ENCODE measurements around the gene SERBP1. TPM values are rescaled to one million over a fixed set of nuclear protein-coding genes. Genes with fewer than 3 reads are reported as not detected.
"Not testable (repeated sequence)": the region's sequence is repeated elsewhere in the genome, so short reads cannot be mapped to it uniquely, and the experiment has no call there.

Gene SERBP1
- total RNA-seq, 1 donor from 2014 or later = 250 TPM

- DNase-seq = no peak
These were observed 24.5 kb downstream of the SERBP1 start for GRCh38 chr1:67405473-67406245.

GRCh38 chr1:67404212-67404620 is 26.0 kb downstream of the SERBP1 start:
- no peak for DNase-seq

DNA sequence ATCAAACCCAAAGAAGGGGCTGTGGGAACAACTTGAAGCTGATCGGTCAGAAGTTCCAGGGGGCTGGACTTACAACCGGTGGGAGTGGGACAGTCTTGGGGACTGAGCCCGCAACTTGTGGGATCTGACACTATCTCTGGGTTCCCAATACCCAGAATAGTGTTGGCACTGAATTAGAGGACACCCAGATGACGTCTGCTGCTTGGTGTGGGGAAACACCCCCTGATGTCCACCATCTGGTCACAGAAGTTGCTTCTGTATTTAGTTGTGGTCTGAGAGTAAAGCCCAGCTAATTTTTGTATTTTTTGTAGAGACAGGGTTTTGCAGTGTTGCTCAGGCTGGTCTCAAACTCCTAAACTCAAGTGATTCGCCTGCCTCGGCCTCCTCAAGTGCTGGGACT is 28.8 kb downstream of the SERBP1 start:
- no peak for DNase-seq

DNA sequence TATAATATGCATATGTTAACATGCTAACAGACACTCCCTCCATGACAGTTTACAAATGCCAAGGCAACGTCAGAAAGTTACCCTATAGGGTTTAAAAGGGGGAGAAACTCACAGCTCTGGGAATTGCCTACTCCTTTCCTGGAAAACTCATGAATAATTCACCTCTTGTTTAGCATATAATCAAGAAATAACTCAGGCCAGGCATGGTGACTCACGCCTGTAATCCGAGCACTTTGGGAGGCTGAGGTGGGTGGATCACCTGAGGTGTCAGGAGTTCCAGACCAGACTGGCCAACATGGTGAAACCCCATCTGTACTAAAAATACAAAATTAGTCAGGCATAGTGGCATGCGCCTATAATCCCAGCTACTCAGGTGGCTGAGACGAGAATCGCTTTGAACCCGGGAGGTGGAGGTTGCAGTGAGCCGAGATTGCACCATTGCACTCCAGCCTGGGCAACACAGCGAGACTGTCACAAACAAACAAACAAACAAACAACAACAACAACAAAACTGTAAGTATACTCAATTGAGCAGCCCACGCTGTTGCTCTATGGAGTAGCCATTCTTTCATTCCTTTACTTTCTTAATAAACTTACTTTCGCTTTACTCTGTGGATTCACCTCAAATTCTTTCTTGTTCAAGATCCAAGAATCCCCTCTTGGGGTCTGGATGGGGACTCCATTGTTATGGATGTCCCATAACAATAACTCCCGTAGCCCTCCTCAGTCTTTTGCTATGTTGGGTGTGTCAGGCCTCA is 30.0 kb downstream of the SERBP1 start:
- not testable (repeated sequence) for DNase-seq

DNA sequence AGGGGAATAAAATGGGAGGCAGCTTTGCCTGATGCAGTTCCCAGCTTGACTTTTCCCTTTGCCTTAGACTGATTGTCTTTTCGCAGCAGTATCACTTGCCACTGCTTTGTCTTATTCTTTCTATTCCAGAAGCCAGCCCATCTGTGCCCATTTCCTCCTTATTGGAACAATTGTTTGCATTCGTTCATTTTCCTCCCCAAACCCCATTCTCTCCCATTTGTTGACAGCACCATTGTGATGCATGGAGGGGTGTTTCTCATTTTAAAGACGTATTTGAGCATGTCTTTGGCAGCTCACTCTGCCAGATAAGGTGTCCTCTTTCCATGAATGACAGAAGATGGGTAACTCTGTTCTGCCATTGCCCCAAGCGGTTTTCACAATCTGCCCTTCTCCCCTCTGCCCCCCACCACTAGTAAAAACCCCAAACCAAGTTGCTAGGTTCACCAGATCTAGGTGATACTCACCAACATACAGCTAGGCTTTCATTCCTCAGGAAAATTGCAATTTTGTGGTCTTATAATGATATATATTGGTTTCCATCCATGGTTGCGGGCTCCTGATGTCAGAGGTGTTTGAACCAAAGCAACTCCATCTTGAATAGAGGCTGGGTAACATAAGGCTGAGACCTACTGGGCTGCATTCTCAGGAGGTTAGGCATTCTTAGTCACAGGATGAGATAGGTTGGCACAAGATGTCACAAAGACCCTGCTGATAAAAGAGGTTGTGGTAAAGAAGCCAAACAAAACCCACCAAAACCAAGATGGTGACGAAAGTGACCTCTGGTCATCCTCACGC is 30.8 kb downstream of the SERBP1 start:
- no peak for DNase-seq

DNA sequence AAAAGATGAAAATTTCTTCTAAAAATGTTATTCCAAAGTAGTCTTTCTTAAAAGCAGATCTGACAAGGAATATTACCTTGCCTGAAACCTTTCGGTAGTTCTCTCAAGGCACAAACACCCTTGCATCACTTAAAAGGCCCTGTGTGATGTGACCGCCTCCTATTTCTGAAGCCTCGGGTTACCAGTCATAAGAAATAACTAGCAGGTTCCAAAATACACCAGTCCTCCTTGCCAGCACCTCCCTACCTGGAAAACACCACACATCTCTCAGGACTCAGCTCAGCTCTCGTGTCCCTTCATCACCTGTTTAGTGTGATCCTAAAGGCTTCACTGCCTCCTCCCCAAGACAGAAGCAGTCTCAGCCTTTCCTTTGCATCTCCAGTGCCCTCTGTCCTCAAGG is 35.7 kb downstream of the SERBP1 start:
- no peak for DNase-seq

DNA sequence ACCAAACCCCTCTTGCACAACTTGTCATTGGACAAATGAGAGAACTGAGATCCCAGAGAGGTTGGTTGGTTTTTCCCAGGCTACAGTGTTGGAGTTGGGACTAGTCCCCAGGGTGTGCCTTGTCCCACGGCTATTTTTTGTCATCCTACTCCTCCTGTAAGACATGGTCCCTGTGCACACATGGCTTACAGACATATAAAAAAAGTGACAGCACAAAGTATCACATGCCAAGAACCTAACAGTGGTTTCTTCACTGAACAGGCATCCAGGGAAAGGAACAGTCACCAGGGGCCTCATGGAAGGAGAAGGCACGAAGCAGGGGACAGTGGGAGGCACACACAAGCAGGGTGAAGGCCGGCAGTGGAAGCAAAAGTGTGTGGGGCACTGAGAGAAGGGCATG is 36.5 kb downstream of the SERBP1 start:
- no peak for DNase-seq

DNA sequence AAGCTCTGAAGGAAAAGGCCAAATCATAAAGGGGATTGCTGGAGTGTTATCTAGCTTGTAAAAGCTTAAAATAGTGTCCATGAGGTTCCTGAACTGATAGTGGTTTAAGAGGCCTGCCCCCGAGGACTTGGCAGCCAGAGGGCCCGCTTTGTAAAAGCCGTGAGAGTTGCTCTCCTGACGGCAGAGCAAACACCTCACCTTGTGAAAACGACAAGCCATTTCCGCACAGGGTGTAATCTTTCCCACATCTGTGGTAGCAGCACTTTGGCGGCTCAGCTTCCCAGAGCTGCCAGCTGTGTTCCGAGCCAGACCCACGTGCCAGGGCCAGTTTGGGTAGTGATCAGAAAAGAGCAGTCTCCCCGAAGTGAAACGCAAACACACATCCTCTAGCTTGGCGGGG is 37.0 kb downstream of the SERBP1 start:
- no peak for DNase-seq

GRCh38 chr1:67390041-67390887 is 39.9 kb downstream of the SERBP1 start:
- peak; percentile 7 for DNase-seq

GRCh38 chr1:67383999-67384638 is 46.1 kb downstream of the SERBP1 start:
- DNase-seq = no peak

- DNase-seq = no peak
These were observed 47.9 kb downstream of the SERBP1 start for GRCh38 chr1:67382292-67382691.

DNA sequence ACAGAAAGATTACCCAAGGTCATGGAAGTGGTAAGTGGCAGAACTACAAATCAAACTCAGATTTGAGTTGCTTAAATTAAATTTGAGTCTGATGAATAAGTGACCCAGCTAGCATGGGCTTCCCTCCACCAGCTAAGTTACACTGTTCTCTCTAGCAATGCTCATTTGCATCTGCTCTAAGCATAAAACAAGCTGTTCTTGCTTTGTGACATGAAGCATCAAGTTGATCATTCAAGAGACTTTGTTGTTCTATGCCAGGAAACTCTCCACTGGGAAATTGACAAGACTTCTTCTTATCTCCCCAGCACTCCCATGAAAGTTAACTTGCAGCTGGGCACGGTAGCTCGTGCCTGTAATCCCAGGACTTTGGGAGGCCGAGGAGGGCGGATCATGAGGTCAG is 49.0 kb downstream of the SERBP1 start:
- DNase-seq = no peak

DNA sequence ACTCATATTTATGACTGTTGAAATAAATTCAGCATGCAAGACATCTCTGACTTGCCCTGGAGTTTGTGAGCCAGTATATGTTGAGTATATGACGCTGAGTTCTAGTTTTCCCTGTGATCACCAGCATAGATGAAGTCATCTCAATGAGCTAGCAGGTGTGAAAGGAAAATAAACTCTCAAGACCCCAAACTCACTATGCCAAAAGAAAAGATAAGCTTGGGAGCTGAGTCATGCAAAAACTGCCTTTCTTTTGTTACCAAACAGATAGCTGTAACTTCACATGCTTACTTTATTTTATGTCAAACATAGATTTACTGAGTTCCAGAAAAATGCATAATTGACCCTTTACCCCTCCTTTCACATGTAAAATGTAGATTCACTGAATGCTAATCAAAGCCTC is 52.9 kb downstream of the SERBP1 start:
- no peak for DNase-seq

DNA sequence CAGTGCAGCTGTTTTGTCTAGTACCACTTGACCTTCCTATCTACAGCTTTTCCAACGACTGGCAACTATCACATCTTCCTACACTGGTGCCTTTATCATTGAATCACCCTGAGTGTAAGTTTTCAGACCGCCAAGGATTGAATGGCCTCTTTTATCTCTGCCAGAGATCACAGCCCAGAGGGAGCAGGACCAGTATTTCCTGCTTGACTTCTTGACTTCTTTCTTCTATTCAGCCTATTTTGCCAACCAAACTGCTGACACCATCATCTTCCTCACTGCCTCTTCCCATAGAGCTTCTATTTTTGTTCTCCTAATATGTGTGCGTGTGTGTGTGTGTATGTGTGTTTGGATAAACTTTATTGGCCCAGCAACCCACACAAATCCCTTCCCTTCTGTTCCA is 53.8 kb downstream of the SERBP1 start:
- DNase-seq = no peak

- no peak for DNase-seq
These were observed 57.3 kb downstream of the SERBP1 start for GRCh38 chr1:67372898-67373297.

DNA sequence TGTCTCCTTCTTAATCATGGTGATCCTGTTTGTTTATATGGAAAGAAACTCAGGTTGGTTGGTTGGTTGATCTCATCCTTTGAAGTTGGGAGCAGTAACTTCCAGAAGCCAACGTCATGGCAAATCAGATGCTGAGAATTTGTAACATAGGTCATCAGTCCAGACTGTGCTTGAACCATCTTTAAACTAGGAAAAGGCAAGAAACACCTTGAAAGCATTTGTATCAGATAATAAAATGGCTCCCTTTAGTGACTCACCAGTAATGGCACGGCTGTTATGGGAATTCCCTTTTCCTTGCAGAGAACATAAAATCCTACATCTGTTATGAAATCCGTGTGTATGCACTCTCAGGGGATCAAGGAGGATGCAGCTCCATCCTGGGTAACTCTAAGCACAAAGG is 58.1 kb downstream of the SERBP1 start:
- no peak for DNase-seq

DNA sequence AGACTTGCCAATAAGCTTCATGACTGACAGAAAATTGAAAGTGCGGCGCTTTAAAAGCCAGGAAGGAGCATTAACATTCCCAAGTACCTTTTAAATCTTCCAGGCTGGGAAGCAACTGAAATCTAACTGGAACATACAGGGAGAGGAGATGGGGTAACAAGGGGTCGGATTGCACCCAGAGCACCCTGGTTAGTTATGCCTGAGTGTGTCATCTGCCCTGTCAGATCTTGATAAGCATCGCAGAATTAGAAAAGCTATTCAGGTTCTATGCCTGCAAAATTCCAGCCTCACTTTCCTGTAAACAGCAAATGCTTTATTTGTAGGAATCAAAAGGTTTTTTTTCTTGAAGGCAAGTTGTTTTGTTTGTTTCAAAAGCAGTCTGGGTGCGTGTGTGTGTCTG is 58.5 kb downstream of the SERBP1 start:
- DNase-seq = no peak

DNA sequence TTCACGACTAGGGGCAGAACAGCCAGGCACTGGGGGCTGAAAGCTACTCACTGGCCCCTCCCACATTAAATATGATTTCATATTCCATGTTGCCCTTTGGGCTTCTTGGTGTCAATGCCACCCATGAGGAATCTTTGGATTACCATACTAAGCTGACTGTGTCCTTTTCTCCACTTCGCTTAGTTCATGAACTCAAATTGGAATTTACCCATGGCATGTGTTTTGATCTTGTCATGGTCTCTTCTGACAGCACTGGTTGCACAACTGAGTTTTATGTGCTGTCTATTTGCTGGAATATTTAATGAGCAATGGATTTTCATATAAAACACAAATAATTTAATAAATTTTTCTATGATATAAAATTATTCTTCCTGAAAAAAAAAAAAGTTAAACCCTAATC is 59.2 kb downstream of the SERBP1 start:
- DNase-seq = no peak

DNA sequence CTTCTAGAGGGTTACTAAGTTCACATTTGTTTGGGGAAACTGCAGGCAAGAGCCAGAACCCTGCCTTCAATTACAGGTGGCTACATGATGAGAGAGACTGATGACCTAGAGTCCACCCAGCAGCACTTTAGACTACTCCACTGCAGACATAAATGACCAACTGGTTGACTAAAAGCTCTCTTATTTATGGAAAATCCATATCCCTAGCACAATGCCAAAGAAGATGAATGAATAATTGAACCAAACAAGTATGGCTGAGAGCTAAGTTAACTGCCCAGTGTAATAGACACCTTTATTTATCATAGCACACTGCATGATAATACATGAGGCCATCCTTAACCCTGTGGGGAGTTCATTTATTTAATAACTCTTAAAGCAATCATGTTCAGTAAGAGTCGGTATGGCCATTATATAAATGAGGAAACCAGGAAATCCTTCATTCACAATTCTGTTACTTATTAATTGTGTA is 62.1 kb downstream of the SERBP1 start:
- no peak for DNase-seq

GRCh38 chr1:67367370-67368045 is 62.7 kb downstream of the SERBP1 start:
- peak; percentile 55 for DNase-seq

DNA sequence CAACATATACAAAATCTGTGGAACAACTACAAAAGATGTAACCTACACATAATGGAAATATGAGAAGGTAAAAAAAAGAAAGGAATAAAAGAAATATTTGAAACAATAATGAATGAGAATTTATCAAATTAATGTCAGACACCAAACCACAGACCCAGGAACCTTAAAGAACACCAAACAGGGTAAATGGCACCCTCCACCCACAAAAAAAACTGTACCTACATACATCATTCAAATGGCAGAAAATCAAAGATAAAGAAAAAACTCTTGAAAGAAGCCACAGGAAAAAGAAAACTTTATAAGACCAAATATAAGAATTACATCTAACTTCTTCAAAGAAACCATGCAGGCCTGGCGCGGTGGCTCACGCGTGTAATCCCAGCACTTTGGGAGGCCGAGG is 68.6 kb downstream of the SERBP1 start:
- no peak for DNase-seq

All from dermis blood vessel endothelial cell (primary cell).